GM19438 (cell line): ENCODE measurements around the gene PLEKHM3.

Experiments used
- ATAC-seq: cut with Tn5 transposase; IDR thresholded peaks from one replicate; pipeline ENCODE4 v1.9.1; 2021; ENCODE audit warnings: low read depth; ENCODE audit not compliant: unreplicated experiment

The PLEKHM3 gene

DNA sequence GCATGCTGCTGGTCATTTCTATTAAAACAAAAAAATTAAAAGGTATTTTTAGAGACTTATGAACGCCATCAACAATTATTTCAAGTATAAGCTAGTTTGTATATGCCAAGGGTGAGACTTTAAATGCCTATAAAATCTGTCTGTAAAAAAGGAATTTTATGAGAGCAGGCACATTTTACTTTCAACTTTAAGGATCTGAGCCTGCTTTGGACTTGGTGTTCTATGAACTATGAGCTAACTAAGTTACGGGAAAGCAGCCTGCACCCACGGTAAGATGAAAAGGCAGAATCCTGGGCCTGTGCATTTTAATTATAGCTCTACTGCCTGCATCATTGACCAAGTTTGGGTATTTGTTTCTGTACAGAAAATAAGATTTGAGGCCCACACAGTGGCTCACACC, 95.4 kb downstream of the PLEKHM3 start:
- ATAC-seq: no peak

DNA sequence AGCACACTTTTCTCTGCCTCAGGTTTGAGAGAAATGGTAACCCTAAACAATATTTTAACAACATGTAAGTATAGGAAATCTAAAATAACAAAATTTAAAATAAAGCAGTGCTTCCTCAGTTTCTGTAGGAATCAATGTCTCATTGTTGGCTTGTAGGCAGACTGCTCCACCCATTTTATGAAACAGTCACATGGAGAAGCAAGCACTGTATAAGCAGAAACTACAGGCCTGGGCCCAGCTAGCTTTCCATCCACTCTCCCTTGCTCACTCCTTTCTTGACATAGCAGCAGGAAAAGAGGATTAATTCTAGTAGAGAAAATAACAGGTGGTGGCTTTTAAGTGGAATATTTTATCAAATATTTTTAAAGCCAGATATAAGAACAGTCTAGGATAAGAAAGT, 97.2 kb downstream of the PLEKHM3 start:
- ATAC-seq: no peak

DNA sequence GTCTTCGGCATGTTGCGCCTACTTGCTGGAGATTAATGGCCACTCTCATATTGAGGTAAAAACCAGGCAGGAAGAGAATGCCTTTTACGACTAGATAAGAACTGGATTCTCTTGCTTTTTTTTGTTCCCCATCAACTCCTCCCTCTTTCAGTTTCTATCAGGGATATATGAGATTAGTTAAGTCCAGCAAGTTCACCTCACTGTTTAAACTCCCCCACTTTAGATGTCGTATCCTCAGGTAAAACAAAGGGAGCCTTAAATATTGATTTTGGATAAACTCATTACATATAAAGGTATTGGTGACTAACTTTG, 98.4 kb downstream of the PLEKHM3 start:
- no peak for ATAC-seq

DNA sequence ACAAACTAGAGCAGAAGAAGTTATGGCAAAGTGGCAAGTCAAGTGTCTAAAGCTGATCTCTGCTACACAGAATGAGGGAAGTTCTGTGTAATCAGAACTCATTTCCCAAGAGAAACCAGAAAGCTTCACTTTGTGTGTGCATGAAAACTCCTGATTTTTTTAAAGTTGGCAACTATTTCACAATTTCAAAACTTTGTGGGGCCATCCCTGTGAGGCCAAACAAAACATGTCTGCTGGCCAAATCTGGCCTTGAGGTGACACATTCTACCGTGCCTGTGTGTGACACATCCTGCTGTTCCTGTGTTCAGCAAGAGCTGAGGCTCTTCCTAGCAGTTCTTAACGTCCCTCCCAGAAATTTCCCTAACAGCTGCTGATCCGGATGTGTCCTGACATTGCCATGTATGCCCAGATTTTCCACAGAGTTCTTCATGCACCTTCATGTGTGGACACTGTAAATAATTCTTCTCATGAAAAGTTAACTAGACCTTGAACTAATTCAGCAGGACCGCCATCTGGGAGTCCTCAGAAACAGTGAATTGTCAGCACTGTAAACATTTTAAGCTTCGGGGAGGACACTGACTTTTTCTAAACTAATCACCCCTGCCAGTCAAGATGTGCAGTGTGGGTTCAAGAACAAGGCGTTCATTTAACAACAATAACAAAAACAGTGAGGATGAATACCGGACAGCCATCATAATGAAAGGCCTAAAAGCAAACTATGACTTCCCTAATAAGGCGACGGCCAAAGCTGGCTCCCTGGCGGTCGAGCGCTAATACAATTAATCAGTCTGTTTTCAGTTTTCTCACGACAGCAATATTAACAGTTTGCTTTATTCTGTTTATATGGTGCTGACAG, 99.0 kb downstream of the PLEKHM3 start:
- no peak for ATAC-seq

DNA sequence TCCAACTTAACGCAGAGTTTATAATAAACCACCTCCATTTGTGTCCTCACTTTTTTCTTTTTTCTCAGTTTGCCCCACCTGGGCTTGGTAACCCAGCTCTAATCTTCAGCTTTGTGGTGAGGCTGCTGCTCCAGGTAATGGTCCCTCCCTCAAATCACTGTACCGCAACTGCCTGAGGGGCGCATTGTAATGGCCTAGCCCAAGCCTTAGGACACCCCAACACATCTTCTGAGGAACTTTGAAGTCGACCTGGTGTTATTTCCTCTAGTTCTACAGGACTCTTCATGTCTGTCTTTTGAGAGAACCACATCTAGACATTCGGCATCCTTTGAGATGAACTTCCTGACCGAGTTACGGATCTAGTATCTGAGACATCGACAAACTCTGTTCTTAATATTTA, 99.7 kb downstream of the PLEKHM3 start:
- ATAC-seq: no peak

DNA sequence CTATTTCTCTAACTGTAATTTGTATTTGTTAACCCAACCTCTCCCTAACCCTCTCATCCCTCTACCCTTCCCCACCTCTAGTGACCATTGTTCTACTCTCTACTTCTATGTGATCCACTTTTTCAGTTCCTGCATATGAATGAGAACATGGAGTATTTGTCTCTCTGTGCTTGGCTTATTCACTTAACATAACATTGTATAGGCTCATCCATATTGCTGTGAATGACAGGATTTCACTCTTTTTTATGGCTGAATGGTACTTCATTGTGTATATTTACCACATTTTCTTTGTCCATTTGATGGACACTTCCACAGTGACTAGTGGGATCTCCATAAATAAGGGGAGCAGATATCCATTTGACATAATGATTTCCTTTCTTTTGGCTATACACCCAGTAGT, 103.7 kb downstream of the PLEKHM3 start:
- ATAC-seq: no peak

DNA sequence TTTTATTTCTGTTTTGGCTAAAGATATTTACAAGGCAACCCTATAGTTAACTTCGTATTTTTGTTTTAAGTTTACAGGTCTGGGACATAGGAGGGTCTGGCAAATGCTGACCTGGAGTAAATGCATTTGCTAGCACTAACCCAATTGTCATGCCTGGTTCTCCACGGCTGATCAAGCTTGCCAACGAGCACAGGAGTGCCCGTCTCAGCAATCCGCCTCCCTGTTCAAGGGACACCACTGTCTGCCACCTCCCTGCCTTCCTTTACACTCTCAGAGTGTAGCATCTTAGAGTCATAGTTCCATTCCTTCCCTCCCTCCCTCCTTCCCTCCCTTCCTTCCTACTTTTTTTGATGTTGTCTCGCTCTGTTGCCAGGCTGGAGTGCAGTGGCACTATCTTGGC, 104.6 kb downstream of the PLEKHM3 start:
- no peak for ATAC-seq

DNA sequence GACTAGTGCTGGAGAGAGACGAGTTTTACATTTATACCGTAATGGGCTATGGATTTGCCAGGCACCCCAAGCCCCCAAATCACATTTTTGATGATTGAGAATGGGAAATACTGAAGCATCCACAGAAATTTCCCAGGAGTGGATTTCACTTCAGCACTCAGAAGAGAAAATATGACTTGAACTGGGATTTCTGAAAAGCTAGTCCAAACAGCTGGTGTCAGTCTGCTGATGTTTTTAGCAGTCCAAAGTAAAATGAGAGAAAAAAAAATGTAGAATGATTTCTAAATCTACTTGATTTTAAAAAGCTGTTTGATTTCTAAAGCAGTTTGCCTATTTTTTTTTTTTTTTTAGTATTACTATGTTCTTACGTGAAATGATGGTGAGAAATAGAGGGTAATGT, 105.0 kb downstream of the PLEKHM3 start:
- no peak for ATAC-seq

DNA sequence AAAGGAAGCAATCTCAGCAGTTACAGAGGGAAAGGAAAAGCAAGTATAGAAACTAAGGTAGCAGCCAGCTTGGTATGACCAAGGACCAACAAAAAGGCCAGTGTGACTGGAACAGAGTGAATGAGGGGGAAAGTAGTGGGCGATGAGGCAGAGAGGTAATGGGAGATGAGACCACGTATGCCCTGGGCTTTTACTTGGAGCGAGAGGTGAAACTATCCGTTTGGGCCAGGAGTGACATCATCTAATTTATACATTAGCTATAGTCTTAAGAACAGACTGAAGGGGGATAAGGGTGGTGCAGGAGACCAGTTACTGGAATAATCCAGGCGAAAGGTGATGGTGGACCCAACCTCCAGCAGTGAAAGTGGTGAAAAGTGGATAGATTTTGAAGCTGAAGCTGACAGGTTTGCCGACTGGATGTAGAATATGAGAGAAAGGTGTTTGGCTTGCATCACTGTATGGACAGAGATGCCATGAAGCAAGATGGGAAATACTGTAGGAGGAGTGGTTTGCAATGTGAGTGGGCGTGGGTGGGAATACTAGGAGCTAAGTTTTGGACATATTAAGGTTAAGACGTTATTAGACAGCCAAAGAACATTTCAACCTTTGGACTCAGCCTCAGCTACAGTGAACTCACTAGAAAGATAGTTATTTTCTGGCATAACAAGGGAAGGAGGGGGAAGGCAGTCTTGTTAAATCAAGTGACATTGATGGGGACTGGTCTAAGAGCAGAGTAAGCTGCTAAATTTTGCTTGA, 106.0 kb downstream of the PLEKHM3 start:
- no peak for ATAC-seq

DNA sequence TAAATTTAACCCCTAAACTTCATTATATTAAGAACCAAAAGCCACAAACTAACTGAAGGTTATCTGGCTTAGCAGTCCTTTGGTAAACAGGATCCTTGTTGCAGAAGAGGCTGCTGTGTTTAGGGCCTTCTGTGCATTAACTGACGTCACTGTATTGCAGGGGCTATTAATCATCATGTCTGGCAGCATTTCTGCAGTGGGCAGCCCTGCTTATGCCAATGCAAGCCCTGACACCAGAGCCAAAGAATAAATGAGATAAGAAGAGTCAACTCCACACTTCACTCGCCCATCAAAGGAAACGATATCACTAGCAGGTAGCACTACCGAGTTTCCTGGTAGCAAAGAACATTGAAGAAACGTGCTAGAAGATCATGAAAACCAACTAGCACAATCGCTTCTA, 110.6 kb downstream of the PLEKHM3 start:
- no peak for ATAC-seq

DNA sequence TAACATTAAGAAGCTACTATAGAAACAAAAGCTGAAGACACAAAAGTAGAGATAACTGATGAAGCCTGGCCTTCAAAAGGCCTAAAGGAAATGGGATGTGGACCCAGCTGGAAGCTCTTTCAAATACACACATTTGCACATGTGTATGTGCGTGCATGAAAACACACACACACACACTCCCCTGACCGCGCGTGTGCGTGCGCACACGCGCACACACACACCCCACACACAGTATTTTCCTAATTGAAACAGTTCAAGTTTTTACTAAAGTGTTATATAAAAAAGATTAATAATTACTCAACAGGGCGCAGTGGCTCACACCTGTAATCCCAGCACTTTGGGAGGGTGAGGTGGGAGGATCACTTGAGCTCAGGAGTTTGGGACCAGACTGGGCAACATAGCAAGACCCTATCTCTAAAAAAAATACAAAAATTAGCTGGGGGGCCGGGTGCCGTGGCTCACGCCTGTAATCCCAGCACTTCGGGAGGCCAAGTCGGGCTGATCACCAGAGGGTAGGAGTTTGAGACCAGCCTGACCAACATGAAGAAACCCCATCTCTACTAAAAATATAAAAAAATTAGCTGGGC, 111.5 kb downstream of the PLEKHM3 start:
- ATAC-seq: no peak

DNA sequence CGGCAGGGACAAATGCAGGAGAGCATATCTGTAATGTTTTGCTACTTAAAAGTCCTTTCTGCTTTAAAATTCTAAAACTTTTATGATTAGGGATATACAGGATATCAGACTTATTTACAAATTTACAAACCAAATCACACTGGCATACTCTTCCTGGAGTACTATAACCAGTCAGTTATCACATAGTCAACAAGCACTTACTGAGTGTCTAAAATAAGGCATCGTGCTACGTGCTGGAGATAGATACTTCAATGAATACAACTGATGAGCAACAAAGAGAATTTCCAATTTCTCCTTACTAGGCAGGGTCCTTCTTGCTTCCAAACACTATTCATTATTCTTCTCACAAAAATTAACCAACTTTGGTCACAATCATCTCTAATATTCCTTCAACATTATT, 113.5 kb downstream of the PLEKHM3 start:
- ATAC-seq: no peak

DNA sequence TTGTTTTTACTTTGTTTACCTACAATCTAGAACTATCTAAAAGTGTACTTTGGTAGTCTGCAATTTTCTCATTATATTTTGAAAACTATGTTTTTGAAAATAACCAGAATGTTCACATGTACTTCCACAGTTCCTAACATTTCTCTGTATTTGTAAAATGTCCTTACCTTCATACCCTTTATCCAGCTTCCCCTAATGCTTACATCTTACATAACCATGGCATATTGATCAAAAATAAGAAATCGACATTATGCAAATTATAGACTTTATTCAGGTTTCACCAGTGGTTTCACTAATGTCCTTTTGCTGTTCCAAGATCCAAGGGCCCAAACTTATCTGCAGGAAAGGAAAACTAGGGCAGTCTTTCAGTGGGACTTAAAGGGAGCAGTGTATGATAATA, 114.1 kb downstream of the PLEKHM3 start:
- no peak for ATAC-seq

DNA sequence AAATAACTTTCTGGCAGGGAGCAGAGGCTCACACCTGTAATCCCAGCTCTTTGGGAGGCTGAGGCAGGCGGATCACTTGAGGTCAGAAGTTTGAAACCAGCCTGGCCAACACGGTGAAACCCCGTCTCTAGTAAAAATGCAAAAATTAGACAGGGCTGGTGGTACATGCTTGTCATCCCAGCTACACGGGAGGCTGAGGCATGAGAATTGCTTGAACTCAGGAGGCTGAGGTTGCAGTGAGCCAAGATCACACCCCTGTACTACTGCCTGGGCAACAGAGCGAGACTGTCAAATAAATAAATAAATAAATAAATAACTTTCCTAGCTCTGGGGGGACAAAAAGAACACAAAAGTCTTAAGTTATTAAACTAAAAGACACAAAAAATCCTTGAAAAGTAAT, 118.8 kb downstream of the PLEKHM3 start:
- ATAC-seq: peak; percentile 23

DNA sequence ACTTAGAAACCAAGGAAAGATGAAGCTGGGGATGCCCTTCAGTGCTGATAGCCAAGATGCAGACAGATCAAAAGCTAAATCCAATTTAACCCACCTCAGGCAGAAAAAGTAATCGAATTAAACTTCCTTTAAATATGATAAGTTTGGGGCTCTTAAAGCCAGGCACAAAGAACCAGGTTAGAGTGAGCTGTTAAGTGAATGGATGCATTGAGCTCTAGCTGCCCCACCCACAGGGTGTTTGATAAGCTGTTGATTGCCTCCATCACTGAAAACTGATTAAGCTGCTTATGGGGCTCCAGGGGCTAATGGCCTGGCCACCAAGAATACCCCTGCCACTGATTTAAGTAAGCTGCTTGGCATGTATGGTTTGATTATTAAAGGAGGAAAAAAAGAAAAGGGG, 119.8 kb downstream of the PLEKHM3 start:
- no peak for ATAC-seq

DNA sequence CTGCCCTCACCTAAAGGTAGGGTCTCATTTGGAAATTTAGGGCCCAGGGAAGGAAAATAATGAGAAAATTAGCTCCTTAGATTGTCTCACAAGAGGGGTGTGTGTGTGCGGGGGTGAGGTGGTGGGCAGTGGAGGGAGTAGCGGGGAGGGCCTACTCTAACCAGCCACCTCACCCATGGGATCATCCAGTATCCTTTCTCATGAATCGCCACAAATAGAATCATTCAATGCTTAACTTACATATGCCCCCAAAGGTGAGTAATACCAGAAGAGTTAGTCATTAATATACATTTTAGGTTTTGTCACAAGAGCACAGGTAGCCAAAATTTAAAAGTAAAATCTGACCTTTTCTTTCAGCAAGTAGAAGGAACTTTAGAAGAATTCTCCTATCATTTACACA, 122.1 kb downstream of the PLEKHM3 start:
- ATAC-seq: no peak

DNA sequence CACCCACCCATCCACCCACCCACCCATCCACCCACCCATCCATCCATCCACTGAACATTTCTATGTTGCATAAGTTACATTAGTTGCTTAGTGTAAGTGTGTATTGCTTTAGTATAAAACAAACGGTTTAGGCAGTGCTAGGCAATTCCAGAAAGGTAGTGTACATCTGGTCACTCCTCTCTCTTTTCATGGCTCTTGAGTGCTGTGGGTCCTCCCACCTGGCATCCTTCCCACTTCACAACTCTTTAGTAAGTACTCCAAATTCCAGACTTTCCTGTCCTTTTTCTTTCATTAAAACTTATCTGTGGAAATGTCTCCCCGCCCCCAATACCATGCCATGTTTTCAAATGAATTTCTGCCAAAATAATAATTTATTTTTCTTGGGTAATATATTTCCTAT, 122.5 kb downstream of the PLEKHM3 start:
- no peak for ATAC-seq

DNA sequence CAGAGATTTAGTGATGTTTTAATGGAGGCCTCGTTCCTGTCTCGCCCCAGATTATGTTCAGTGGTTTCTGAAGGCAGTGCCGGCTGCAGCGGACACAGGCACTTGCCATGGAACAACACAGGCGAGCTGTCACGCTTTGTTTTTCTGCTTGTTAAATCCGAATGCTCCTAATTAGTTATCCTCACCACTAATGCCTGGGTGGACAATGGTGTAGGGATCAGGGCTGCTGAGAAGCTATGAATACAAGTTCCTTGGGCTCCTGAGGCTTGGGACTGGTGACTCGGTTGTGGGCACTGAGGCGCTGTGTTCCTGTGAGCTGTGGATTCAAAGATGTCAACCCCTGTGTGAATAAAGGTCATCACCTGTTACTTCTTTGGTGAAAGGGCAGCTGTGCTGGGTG, 123.5 kb downstream of the PLEKHM3 start:
- ATAC-seq: no peak

DNA sequence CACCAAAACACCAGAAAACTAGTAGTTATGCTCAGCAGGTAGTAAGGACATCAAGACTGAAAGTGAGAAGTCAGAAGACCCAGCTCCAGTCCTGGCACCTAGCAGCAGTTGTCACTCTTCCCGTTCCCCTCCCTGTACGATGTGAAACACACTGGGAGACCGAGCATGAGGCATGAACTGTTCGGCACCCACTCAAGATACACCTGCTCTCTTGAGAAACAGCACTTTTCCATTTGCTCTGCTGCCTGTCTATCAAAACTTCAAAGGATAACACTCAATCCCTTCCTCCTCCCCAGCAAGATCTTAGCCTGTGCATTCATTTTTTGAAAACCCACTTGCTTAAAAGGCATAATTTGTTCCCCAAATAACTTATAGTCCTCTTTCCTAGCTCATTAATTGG, 123.9 kb downstream of the PLEKHM3 start:
- ATAC-seq: no peak

DNA sequence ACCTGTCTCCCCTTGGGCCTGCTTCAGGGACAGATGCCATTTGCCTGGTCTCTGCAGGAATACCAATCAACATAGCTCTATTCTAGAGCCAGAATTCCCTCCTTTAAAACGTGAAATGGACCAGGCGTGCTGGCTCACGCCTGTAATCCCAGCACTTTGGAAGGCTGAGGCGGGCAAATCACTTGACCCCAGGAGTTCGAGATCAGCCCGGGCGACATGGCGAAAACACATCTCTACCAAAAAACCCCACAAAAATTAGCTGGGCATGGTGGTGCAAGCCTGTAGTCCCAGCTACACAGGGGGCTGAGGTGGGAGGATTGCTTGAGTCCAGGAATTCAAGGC, 127.0 kb downstream of the PLEKHM3 start:
- no peak for ATAC-seq

DNA sequence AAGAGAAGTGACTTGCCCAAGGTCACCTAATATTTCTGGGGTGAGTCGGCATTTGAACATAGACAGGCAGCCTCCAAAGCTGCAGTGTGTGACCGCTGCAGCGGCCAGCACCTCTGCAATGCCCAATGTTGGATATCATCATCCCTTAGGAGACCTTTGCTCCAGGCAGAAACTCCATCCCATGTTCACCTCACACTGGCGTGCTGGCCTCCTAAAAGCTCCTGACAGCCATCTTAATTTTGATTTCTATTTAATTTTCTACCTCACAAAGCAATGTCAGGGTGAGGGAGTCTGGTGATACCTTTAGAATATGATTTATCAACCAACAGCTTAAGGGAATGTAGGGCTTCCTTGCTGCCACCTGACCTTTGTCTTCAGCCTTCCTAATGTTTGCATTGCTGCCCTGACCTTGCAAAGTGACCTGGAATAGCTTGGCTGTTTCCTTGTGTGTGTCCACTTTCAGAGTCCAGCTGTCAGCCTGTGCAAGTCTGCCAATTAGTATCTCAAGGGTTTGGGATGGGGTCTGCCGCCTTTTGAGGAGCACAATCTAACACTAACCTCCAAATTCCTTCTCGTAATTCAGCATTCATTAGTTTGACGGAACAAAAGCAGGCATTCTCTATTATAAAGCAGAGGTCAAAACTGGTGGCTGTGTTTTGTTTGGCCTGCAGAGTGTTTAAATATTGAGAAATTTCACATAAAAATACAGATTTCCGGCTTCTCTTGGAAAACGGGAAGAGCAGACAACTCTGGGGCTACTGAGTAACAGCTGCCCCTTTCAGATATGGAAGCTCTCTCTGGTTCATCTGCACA, 127.6 kb downstream of the PLEKHM3 start:
- ATAC-seq: no peak
